OCI-LY7 (cell line): ENCODE measurements around the gene FKTN. TPM values are rescaled to one million over a fixed set of nuclear protein-coding genes. Genes with fewer than 3 reads are reported as not detected.

Experiments used
- BruUV-seq: library from RNA; stranded (reverse); fragments of 400-500 nt; replicated peaks from 2 replicates; lab custom pipeline; 2021; lab: Mats Ljungman, UMichigan
- CTCF ChIA-PET: fragments of 300-600 bp; sonication (Branson Sonifier 250); formaldehyde crosslinking; loops from one replicate; lab custom pipeline; 2022; ENCODE audit warnings: antibody characterized with exemption; ENCODE audit not compliant: unreplicated experiment; lab: Charles Lee
- POLR2A ChIA-PET: fragments of 300-600 bp; sonication (Branson Sonifier 250); formaldehyde crosslinking; loops from one replicate; lab custom pipeline; 2022; ENCODE audit warnings: antibody characterized with exemption; lab: Charles Lee
- DNase-seq: peaks from one replicate; pipeline ENCODE4 v3.0.0-alpha.2; 2015; ENCODE audit warnings: low spot score
- H2AFZ ChIP-seq: fragments of 200-600 bp; sonication (generic), shearing (Covaris generic); 2 replicates; pipeline ENCODE4 v1.6.1; 2014; ENCODE audit warnings: mild to moderate bottlenecking, antibody characterized with exemption, low read length, moderate library complexity
- H3K27ac ChIP-seq: fragments of 200-600 bp; sonication (generic); 2 replicates; pipeline ENCODE4 v1.5.1; 2014; ENCODE audit warnings: mixed run types, low read depth, mild to moderate bottlenecking, moderate library complexity, low read length, inconsistent platforms; ENCODE audit not compliant: poor library complexity, severe bottlenecking
- H3K36me3 ChIP-seq: fragments of 200-600 bp; sonication (generic); 2 replicates; pipeline ENCODE4 v1.6.1; 2014; ENCODE audit warnings: mild to moderate bottlenecking, antibody characterized with exemption, low read length, moderate library complexity, mixed read lengths; ENCODE audit not compliant: insufficient read depth
- H3K4me1 ChIP-seq: fragments of 200-600 bp; sonication (generic); 2 replicates; pipeline ENCODE4 v1.5.1; 2014; ENCODE audit warnings: mild to moderate bottlenecking, low read length; ENCODE audit not compliant: insufficient read depth, poor library complexity, severe bottlenecking
- H3K4me2 ChIP-seq: fragments of 200-600 bp; sonication (generic); 2 replicates; pipeline ENCODE4 v1.6.1; 2014; ENCODE audit warnings: mild to moderate bottlenecking, low read length
- H3K4me3 ChIP-seq: fragments of 200-600 bp; sonication (generic); 2 replicates; pipeline ENCODE4 v1.5.1; 2014; ENCODE audit warnings: mild to moderate bottlenecking, low read depth, low read length; ENCODE audit not compliant: poor library complexity, severe bottlenecking
- H3K79me2 ChIP-seq: fragments of 200-600 bp; sonication (generic); 2 replicates; pipeline ENCODE4 v1.6.1; 2016; ENCODE audit warnings: low read depth, mild to moderate bottlenecking, low read length, moderate library complexity, mixed read lengths; ENCODE audit not compliant: insufficient read depth
- H3K9me2 ChIP-seq: fragments of 200-600 bp; sonication (generic); 2 replicates; pipeline ENCODE4 v1.6.1; 2016; ENCODE audit warnings: mild to moderate bottlenecking, low read length, mixed read lengths; ENCODE audit not compliant: insufficient read depth
- H3K9me3 ChIP-seq: fragments of 200-600 bp; sonication (generic); 2 replicates; pipeline ENCODE4 v1.6.1; 2014; ENCODE audit warnings: mild to moderate bottlenecking, mixed run types, low read length, mixed read lengths
- H4K20me1 ChIP-seq: fragments of 200-600 bp; sonication (generic); 2 replicates; pipeline ENCODE4 v1.6.1; 2014; ENCODE audit warnings: mild to moderate bottlenecking, antibody characterized with exemption, low read length, moderate library complexity, mixed read lengths; ENCODE audit not compliant: insufficient read depth
- EZH2phosphoT487 ChIP-seq: fragments of 200-600 bp; sonication (generic); IDR thresholded peaks from 2 replicates; pipeline ENCODE4 v1.6.1; 2018; ENCODE audit warnings: low read depth, borderline replicate concordance, mild to moderate bottlenecking, mixed run types, antibody characterized with exemption, low read length, moderate library complexity, mixed read lengths
- intact Hi-C: fragments of 100-400 bp; cut with micrococcal nuclease; formaldehyde crosslinking; loops from one replicate; pipeline ENCODE4 v1.10.0; 2022; ENCODE audit not compliant: unreplicated experiment
- total RNA-seq, 2 experiments: library from RNA; depleted of rRNA in 1 of 2; stranded (reverse); fragments of >200 nt in 1 of 2; shearing (Covaris generic) in 1 of 2; gene quantifications; 2 replicates each; pipeline ENCODE4 v1.2.3, GENCODE V29; 2014 to 2022
- TF ChIP-seq, protein P1 (sequence below): fragments of 200-600 bp; sonication (generic); conservative IDR thresholded peaks from 2 replicates; pipeline ENCODE4 v1.5.1; 2014; ENCODE audit warnings: mild to moderate bottlenecking, antibody characterized with exemption, low read length, moderate library complexity, mixed read lengths

The FKTN gene
- total RNA-seq, 2 experiments from 2014 or later = 10.7 to 17.3 TPM

- H2AFZ ChIP-seq = peak overlapping the region; percentile 95
- intact Hi-C loops = no loop called here
- H3K36me3 ChIP-seq = no peaks in the 10 kb centered on the region
- no peaks in the 10 kb centered on the region for H4K20me1 ChIP-seq
- H3K27ac ChIP-seq = peak overlapping the region; percentile 46
- H3K9me2 ChIP-seq = no peaks in the 10 kb centered on the region
- H3K4me3 ChIP-seq = peak overlapping the region; percentile 17
- H3K4me1 ChIP-seq = peaks cover 27% of the 10 kb centered on the region
- H3K9me3 ChIP-seq = peaks cover 8% of the 10 kb centered on the region; the same call in 1 of the 2 replicates
- BruUV-seq = no TSS peak
- H3K4me2 ChIP-seq = peak overlapping the region; percentile 53
- POLR2A ChIA-PET = interaction anchor here (0.7 to 1.1 kb wide), 2 partner anchors 9 to 11 kb away, joined by 3 read pairs; partner anchors contain the start of gene TAL2
- no peaks in the 10 kb centered on the region for H3K79me2 ChIP-seq
- DNase-seq = peak; percentile 71
- CTCF ChIA-PET = no interaction called here
- TF ChIP-seq, protein P1, sequence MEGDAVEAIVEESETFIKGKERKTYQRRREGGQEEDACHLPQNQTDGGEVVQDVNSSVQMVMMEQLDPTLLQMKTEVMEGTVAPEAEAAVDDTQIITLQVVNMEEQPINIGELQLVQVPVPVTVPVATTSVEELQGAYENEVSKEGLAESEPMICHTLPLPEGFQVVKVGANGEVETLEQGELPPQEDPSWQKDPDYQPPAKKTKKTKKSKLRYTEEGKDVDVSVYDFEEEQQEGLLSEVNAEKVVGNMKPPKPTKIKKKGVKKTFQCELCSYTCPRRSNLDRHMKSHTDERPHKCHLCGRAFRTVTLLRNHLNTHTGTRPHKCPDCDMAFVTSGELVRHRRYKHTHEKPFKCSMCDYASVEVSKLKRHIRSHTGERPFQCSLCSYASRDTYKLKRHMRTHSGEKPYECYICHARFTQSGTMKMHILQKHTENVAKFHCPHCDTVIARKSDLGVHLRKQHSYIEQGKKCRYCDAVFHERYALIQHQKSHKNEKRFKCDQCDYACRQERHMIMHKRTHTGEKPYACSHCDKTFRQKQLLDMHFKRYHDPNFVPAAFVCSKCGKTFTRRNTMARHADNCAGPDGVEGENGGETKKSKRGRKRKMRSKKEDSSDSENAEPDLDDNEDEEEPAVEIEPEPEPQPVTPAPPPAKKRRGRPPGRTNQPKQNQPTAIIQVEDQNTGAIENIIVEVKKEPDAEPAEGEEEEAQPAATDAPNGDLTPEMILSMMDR = no peak
- TF ChIP-seq EZH2phosphoT487 = no peak
These were observed 114.8 kb downstream of the FKTN start for GRCh38 chr9:105672711-105673234.

DNA sequence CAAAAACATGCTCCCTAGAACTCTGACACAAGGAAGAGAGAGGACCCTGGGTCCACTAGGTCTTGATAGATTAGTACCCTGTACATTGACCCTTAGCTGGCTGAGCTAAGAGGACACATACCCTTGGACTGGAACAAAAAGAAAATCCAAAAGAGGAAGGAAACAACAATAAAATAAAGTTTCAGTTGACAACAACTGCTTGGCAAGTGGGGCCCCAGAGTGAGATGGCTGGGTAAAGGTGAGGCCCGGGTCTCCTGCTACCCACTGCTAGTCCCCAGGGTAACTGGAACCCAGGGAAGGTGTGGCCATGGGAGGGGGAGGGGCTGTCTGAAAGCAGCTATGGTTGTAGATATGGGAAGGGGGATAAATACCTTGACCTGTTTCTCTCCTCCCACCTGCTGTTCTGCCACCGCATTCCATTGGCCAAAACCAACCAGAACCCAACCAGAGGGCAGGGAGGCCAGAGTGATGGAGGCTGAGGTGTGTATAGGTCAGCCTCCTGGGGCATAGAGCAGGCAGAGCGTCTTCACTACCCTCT, 116.0 kb downstream of the FKTN start:
- peak; percentile 11 for DNase-seq
- no TSS peak for BruUV-seq
- peak overlapping the region; percentile 46 for H3K27ac ChIP-seq
- peaks cover 27% of the 10 kb centered on the region for H3K4me1 ChIP-seq
- no peaks in the 10 kb centered on the region for H4K20me1 ChIP-seq
- TF ChIP-seq, protein P1 = no peak
- no peak for TF ChIP-seq EZH2phosphoT487
- H2AFZ ChIP-seq = peak overlapping the region; percentile 95
- H3K9me3 ChIP-seq = peaks cover 8% of the 10 kb centered on the region; the same call in 1 of the 2 replicates
- H3K4me3 ChIP-seq = peak overlapping the region; percentile 7
- ChIA-PET POLR2A (interaction anchor here (0.5 to 1.0 kb wide), 2 partner anchors 20 to 1885 kb away, joined by 3 read pairs; partner anchors contain the start of gene TMEM38B), CTCF (no interaction called here)
- intact Hi-C loops = no loop called here
- peak overlapping the region; percentile 53 for H3K4me2 ChIP-seq
- H3K9me2 ChIP-seq = no peaks in the 10 kb centered on the region
- H3K79me2 ChIP-seq = no peaks in the 10 kb centered on the region
- no peaks in the 10 kb centered on the region for H3K36me3 ChIP-seq

GRCh38 chr9:105676351-105676923, 118.5 kb downstream of the FKTN start:
- no peak for TF ChIP-seq EZH2phosphoT487
- TF ChIP-seq, protein P1 = no peak
- Histone ChIP-seq H3K4me3 (no peak overlapping the region), H3K4me2 (no peak overlapping the region), H3K36me3 (no peaks in the 10 kb centered on the region), H3K27ac (no peak overlapping the region), H3K4me1 (peaks cover 27% of the 10 kb centered on the region), H3K79me2 (no peaks in the 10 kb centered on the region), H2AFZ (no peak overlapping the region), H3K9me2 (no peaks in the 10 kb centered on the region), H3K9me3 (peaks cover 8% of the 10 kb centered on the region; the same call in 1 of the 2 replicates), H4K20me1 (no peaks in the 10 kb centered on the region)
- CTCF ChIA-PET = no interaction called here
- no peak for DNase-seq
- intact Hi-C loops = no loop called here
- no TSS peak for BruUV-seq
- POLR2A ChIA-PET = interaction anchor here (0.6 to 1.1 kb wide), 2 partner anchors 22 to 28 kb away, joined by 3 to 4 read pairs; no protein-coding TSS in a partner anchor
